Progenitor cell of endocrine pancreas (in vitro differentiated cells): Measurements from ENCODE around the gene CCDC188. TPM values are rescaled to one million over a fixed set of nuclear protein-coding genes. Genes with fewer than 3 reads are reported as not detected.
A peak's percentile ranks its signal among the peaks of the same experiment; 100 is the strongest.

ENCODE experiments used
- DNase-seq: peaks from one replicate; pipeline ENCODE4 v3.0.0; 2021; ENCODE audit warnings: low spot score; ENCODE audit not compliant: unreplicated experiment
- H3K27ac Mint-ChIP-seq: 2 replicates; pipeline ENCODE4 v1.8.0; 2021; ENCODE audit warnings: mild to moderate bottlenecking, moderate library complexity, mixed read lengths
- H3K27me3 Mint-ChIP-seq: 2 replicates; pipeline ENCODE4 v1.8.0; 2021; ENCODE audit warnings: mixed read lengths
- H3K36me3 Mint-ChIP-seq: 2 replicates; pipeline ENCODE4 v1.8.0; 2022; ENCODE audit warnings: mixed read lengths; ENCODE audit not compliant: insufficient read depth
- H3K4me1 Mint-ChIP-seq: 2 replicates; pipeline ENCODE4 v1.8.0; 2021; ENCODE audit warnings: low read depth, mixed read lengths
- H3K4me3 Mint-ChIP-seq: 2 replicates; pipeline ENCODE4 v1.8.0; 2021; ENCODE audit warnings: low read depth, mild to moderate bottlenecking, moderate library complexity, mixed read lengths
- H3K9me3 Mint-ChIP-seq: 2 replicates; pipeline ENCODE4 v1.8.0; 2021; ENCODE audit warnings: low read depth, mixed read lengths
- CTCF ChIP-seq: fragments of 200-600 bp; sonication (generic); IDR thresholded peaks from one replicate; pipeline ENCODE4 v1.5.0; 2021; ENCODE audit warnings: antibody characterized with exemption, mild to moderate bottlenecking; ENCODE audit not compliant: unreplicated experiment
- total RNA-seq: library from RNA; stranded (reverse); gene quantifications from 2 replicates; pipeline ENCODE4 v1.2.1, GENCODE V29; 2021

The CCDC188 gene
- total RNA-seq, 1 donor from 2014 or later = 3.3 TPM

DNA sequence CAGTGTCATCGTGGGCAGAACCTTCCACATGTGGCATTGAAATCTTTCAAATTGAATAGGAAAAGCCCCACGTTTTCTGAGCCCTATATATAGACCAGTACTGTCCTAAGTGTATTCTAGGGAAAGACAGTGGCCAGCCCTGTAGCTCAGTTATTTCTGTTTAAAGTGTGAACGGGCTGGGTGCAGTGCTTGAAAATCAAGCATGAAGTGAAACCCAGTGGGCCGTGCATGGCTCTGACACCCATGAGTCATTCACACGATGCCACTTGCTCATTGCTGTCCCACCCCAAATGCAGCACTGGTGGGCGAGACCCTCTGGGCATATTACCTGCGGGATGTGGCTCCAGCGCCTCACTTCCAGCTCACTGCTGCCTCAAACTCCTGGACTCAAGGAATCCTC, 29.8 kb upstream of the CCDC188 start:
- TF ChIP-seq CTCF = no peak
- Mint-ChIP-seq H3K4me1 (peaks cover 7% of the 10 kb centered on the region), H3K27ac (no peak overlapping the region), H3K4me3 (no peak overlapping the region), H3K36me3 (no peaks in the 10 kb centered on the region), H3K9me3 (no peaks in the 10 kb centered on the region), H3K27me3 (no peaks in the 10 kb centered on the region)
- DNase-seq = no peak

- H3K4me3 Mint-ChIP-seq = no peak overlapping the region
- H3K27me3 Mint-ChIP-seq = no peaks in the 10 kb centered on the region
- H3K27ac Mint-ChIP-seq = no peak overlapping the region
- H3K36me3 Mint-ChIP-seq = no peaks in the 10 kb centered on the region
- peak; percentile 55 for TF ChIP-seq CTCF
- H3K9me3 Mint-ChIP-seq = no peaks in the 10 kb centered on the region
- no peak for DNase-seq
- H3K4me1 Mint-ChIP-seq = peaks cover 7% of the 10 kb centered on the region
These were observed 29.4 kb upstream of the CCDC188 start for GRCh38 chr22:20180245-20180630.

DNA sequence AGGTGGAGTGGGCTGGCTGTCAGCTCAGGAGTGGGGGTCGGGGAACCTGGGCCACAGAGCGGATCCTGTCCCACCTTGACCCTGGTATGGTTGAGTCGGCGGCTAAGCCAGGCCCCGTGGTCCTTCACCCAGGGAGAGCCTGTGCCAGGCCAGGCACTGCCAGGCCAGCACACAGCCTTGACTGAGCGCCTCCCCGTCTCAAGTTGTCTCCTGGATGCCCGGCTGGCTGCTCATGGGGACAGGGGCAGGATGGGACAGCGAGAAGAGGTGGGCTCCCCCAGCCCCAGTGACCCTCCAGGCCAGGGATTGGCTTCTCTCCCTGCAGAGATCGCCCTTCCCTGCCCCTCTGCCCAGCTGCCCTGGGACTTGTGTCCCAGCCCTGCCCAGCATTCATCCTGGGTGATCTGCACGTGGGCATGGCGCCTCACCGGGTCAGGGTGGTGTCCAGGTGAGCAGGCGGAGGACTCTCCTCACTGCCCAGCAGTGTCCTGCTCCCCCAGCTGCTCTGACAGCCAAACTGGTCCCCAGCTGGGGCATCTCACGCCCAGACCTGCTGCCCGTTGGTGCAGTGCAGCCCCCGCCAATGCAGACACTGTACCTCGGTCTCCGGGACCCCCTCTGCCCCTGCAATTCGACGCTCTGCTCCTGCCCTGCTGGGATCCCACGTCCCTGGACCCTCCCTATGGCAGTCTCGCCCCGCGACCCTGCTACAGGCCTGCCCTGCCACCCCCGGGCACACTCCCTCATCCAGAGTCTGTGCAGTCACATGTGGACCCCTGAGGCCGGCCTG, 28.8 kb upstream of the CCDC188 start:
- H3K36me3 Mint-ChIP-seq = no peaks in the 10 kb centered on the region
- no peaks in the 10 kb centered on the region for H3K27me3 Mint-ChIP-seq
- H3K9me3 Mint-ChIP-seq = no peaks in the 10 kb centered on the region
- no peak for TF ChIP-seq CTCF
- H3K27ac Mint-ChIP-seq = no peak overlapping the region
- DNase-seq = no peak
- H3K4me1 Mint-ChIP-seq = peaks cover 8% of the 10 kb centered on the region
- no peak overlapping the region for H3K4me3 Mint-ChIP-seq

DNA sequence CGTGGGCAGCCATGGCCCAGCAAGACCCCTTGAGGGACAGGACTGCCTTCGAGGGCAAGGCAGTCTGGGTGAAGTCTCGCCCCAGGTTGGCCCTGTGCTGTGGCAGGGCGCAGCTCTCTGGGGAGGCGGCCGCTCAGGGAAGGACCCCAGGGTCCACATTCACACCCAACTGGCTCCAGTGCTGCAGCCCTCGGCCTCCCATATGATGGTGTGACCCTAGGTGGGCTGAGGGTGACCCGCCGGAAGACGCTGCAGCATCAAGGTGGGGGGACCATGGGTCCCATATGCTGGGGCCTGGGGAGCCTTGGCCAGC, 28.0 kb upstream of the CCDC188 start:
- Mint-ChIP-seq H3K27ac (no peak overlapping the region), H3K9me3 (no peaks in the 10 kb centered on the region), H3K4me1 (peaks cover 14% of the 10 kb centered on the region), H3K27me3 (no peaks in the 10 kb centered on the region), H3K4me3 (no peak overlapping the region), H3K36me3 (no peaks in the 10 kb centered on the region)
- TF ChIP-seq CTCF = no peak
- no peak for DNase-seq

DNA sequence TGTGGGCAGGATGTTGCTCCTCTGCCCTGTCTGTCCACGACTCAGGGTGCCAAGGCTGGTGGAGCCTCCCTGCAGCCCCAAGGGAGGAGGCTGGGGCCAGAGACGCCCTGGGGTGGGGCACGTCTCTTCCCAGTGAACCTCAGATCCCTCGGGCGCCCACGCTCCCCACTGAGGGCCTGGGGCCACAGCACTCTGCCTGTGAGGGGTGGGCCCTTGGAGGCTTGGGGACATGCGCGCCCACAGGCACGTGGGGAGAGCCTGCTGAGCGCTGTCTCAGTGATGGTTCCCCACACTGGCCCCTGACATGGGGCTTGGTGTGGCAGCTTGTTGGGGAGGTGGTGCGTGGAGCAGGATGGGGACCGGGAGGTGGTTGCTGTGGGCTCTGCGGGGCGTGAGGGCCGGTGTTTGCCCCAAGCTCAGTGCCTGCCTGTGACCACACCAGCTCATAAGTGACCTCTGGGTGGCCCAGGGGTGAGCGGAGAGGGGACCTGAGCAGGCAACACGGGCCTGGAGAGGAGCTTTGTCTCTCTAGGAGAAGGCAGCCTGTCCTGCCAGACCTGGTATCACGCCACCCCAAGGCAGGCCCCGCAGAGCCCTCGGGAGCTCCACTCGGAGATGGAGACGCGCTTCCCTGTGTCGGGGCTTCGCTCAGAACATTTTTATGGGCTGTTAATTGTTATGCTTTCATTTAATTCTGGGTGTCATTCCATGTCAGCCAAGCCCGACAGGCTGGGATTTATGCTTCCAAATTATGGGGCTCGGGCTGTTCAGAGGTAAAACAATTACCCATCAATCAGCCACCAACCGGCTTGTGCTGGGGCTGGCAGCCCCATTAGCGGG, 27.4 kb upstream of the CCDC188 start:
- Mint-ChIP-seq H3K4me1 (peaks cover 19% of the 10 kb centered on the region), H3K27ac (no peak overlapping the region)

More for the DNA sequence above, 27.4 kb upstream of the CCDC188 start:
- Mint-ChIP-seq H3K36me3 (no peaks in the 10 kb centered on the region), H3K4me3 (no peak overlapping the region), H3K9me3 (no peaks in the 10 kb centered on the region), H3K27me3 (no peaks in the 10 kb centered on the region)
- no peak for DNase-seq
- TF ChIP-seq CTCF = no peak
